Measurements from ENCODE around the gene NMT2. TPM values are rescaled to one million over a fixed set of nuclear protein-coding genes. Genes with fewer than 3 reads are reported as not detected.
A peak's percentile ranks its signal among the peaks of the same experiment; 100 is the strongest.
"Not testable (repeated sequence)": the region's sequence is repeated elsewhere in the genome, so short reads cannot be mapped to it uniquely, and the experiment has no call there.

Gene NMT2
- 10 to 100 TPM; 45.1 to 45.5 TPM for total RNA-seq

DNA sequence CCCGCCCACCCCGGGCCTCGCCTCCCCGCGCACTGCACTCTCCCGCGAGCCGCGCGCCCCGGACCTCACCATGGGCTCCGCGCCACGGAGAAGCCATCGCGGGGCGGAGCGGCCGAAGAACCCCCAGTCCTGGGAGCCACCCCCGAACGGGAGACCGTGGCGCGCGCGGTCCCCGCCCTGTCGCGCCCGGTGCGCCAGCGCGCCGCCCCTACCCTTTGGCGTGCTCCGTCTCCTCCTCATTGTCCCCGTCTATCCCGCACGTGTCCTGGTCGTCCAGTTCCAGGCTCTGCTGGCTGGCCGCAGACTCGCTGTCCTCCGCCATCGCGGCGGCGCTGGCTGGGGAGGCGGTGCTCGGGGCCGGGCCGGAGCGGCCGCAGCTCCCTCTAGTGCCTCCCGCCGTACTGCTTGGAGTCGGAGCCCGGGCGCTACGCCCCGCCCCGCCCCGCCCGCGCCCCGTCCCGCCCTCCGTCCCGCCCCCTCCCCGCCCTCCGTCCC is at the start of gene NMT2:
NMT2 (minus strand) TSS at position 403 of the 495 bp plus-strand sequence; CDS start at position 322, 81 bp downstream.
- H3K4me1 Mint-ChIP-seq, result peaks cover 57% of the 10 kb centered on the region
- CTCF ChIA-PET, result interaction anchor here (0.7 to 5.0 kb wide), 14 partner anchors 17 to 215 kb away, joined by 3 to 29 read pairs (median 4); partner anchors contain the start of gene MEIG1

DNA sequence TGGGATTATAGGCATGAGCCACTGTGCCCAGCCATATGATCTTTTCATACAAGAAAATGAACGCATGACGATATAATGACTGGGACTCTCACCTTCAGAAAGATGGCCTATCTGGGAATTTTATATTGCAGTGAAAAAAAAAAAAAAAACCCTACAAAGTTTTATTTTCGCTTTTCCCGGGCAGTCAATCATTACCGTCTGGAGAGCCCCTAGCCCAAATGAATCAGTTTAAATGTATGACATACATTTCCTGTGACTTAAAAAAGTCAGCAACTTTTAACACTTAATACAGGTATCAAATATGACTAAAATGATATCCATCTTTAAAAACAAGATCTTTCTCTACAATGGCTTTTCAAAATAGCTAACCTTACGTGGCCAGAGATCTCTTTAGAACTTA is 48.2 kb upstream of the NMT2 start:
- DNase-seq, result no peak
- POLR2A ChIA-PET, result no interaction called here
- CTCF ChIA-PET, result no interaction called here

More for the DNA sequence above, at the start of gene NMT2:
- Mint-ChIP-seq H3K4me3 (peak within 1 kb of the TSS; percentile 89), H3K27ac (peak within 1 kb of the TSS; percentile 94), H3K36me3 (ENCODE audit: low read depth) (peaks cover 22% of the 10 kb centered on the region), H3K9me3 (no peaks in the 10 kb centered on the region), H3K27me3 (no peaks in the 10 kb centered on the region)
- POLR2A ChIA-PET, result interaction anchor here (0.6 to 5.6 kb wide), 16 partner anchors 17 to 330 kb away, joined by 3 to 39 read pairs (median 8); partner anchors contain the start of genes CDNF, DCLRE1C, HSPA14 and MSANTD7
- no peak for DNase-seq

DNA sequence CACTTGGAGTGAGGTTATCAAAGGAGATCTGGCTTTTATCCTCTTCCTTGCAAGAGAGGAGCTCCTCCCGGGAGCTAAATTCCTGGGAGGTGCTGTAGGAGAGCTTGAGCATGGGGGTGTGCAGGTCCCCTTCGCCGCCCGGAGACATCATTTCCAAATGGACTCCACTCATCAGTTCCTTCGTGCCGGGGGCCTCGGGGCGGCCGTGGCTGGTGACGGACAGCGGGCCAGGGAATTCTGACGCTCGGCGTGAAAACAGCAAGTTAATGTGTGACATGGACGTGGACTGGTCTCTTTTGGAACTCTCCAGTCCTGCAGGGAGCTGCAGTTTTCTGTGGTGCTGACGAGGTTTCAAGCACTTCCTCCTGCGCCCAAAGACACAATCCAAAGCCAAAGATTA is 45.7 kb upstream of the NMT2 start:
- POLR2A ChIA-PET, result no interaction called here
- Mint-ChIP-seq H3K36me3 (ENCODE audit: low read depth) (peaks cover 8% of the 10 kb centered on the region), H3K27me3 (no peaks in the 10 kb centered on the region), H3K4me1 (peaks cover 21% of the 10 kb centered on the region), H3K4me3 (no peak overlapping the region), H3K27ac (no peak overlapping the region), H3K9me3 (no peaks in the 10 kb centered on the region)
- CTCF ChIA-PET, result no interaction called here
- DNase-seq, result no peak

More for the DNA sequence above, 48.2 kb upstream of the NMT2 start:
- Mint-ChIP-seq H3K4me1 (peaks cover under 1% of the 10 kb centered on the region), H3K36me3 (ENCODE audit: low read depth) (peaks cover 12% of the 10 kb centered on the region), H3K4me3 (no peak overlapping the region), H3K27me3 (no peaks in the 10 kb centered on the region), H3K27ac (no peak overlapping the region), H3K9me3 (no peaks in the 10 kb centered on the region)

DNA sequence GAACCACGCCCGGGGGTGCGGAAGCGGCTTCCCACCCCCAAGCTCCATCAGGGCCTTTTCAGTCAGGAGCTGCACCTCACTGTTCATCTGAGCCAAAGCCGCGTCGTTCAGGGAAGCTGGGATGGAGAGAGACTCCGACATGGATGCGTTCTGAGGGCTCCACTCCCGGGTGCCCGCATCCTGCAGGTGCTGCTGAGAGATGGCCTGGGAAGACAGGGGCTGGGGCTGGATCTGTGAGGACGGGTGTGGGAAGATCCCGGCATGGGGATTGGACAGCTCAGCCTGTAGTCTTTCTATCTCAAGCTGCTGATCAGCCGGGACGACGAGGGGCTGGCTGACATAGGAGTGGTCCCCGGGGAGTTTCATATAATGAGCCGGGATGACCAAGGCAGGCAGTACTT is 45.0 kb upstream of the NMT2 start:
- ChIA-PET CTCF (no interaction called here), POLR2A (no interaction called here)
- no peaks in the 10 kb centered on the region for H3K27me3 Mint-ChIP-seq
- DNase-seq, result no peak
- no peak overlapping the region for H3K27ac Mint-ChIP-seq
- peaks cover 29% of the 10 kb centered on the region for H3K4me1 Mint-ChIP-seq
- no peak overlapping the region for H3K4me3 Mint-ChIP-seq
- no peaks in the 10 kb centered on the region for H3K9me3 Mint-ChIP-seq
- H3K36me3 Mint-ChIP-seq (ENCODE audit: low read depth), result peaks cover 8% of the 10 kb centered on the region

DNA sequence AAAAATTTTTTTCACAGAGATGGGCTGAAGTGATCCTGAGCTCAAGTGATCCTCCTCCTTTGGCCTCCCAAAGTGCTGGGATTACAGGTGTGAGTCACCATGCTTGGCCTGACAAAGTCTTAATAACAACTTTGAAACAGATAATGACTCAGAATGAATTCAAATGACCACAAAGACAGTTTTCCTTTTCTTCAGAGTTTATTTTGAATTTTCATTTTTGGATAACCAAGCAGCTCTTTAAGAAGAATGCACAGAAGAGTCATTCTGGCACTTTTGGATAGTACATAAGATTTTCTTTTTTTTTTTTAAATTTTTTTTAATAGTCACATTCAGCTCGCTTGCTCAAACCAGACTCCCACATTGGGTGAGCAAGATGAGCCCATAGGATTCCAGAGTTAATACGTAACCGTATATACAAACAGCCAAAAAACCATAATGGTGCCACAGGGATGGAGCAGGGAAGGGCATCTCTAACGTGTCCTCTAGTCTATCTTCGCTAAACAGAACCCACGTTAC is 43.0 kb upstream of the NMT2 start:
- CTCF ChIA-PET, result interaction anchor here (0.9 to 1.4 kb wide), 7 partner anchors 13 to 159 kb away, joined by 3 read pairs; no protein-coding TSS in a partner anchor
- no peak overlapping the region for H3K4me3 Mint-ChIP-seq
- H3K27ac Mint-ChIP-seq, result no peak overlapping the region

DNA sequence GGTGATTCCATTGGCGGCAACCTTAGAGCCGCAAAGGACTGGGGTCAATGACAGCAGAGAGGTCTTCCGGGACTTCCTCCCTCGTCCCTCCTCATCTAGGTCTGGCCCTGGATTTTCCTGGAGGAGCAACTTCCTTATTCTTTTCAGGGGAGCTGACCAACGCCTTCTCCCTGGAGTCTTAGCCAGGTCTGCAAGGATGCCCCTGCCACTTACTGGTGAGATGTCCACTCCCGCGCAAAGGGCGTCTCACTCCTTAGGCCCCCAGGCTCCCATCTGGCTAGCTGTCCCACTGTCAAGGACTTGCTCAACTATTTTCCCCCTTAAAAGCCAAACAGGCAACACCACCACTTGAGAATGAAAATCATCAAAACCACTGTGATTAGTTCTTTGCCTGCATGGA is 42.0 kb upstream of the NMT2 start:
- CTCF ChIA-PET, result interaction anchor here (0.7 to 1.4 kb wide), 7 partner anchors 14 to 160 kb away, joined by 3 read pairs; no protein-coding TSS in a partner anchor
- Mint-ChIP-seq H3K36me3 (ENCODE audit: low read depth) (peaks cover 15% of the 10 kb centered on the region), H3K9me3 (no peaks in the 10 kb centered on the region), H3K4me3 (no peak overlapping the region), H3K27me3 (no peaks in the 10 kb centered on the region), H3K4me1 (peaks cover 51% of the 10 kb centered on the region), H3K27ac (no peak overlapping the region)
- POLR2A ChIA-PET, result interaction anchor here (1.4 kb wide), 2 partner anchors 42 to 44 kb away, joined by 6 to 7 read pairs; partner anchors contain the start of gene NMT2
- DNase-seq, result no peak

More for the DNA sequence above, 43.0 kb upstream of the NMT2 start:
- H3K4me1 Mint-ChIP-seq, result peaks cover 47% of the 10 kb centered on the region
- no peak for DNase-seq
- H3K27me3 Mint-ChIP-seq, result no peaks in the 10 kb centered on the region
- peaks cover 12% of the 10 kb centered on the region for H3K36me3 Mint-ChIP-seq (ENCODE audit: low read depth)
- H3K9me3 Mint-ChIP-seq, result no peaks in the 10 kb centered on the region
- POLR2A ChIA-PET, result interaction anchor here (1.4 kb wide), 2 partner anchors 43 to 45 kb away, joined by 6 to 7 read pairs; partner anchors contain the start of gene NMT2

DNA sequence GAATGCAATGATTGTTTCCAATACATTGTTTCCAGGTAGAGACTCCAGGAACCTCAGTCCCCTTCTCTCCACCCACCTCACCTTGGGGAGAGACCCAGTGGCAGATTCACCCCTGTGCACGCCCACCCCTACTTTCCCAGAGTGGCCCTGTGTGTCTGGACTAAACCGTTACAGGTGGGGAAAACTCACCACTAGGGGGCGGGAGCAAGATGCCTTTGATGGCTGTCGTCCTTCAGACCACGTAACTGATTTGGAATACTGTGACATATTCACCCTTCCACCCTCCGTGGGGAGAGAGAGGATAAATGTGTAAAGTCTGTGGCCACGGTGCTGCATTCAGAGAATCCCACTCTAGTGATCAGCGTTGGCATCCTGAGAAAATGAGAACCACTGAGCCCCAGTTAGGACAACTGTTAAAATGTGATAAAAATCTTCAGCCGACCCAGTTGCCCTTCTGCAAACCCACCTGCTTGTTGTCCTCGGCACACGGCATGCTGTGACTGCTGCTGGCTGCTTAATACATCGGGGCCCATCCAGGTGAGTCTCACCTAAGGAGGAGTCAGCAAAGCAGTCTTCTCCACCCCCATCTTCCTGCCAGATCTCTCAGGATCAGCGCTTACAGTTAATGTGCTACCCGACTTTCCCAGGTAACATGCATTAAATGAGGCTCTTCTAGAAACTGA is 41.5 kb upstream of the NMT2 start:
- ChIA-PET POLR2A (interaction anchor here (0.8 to 2.3 kb wide), 3 partner anchors 40 to 112 kb away, joined by 3 to 17 read pairs (median 3); partner anchors contain the start of genes NMT2 and RPP38), CTCF (interaction anchor here (0.6 to 2.4 kb wide), 12 partner anchors 8 to 174 kb away, joined by 3 to 29 read pairs (median 4); partner anchors contain the start of gene NMT2)
- no peaks in the 10 kb centered on the region for H3K9me3 Mint-ChIP-seq
- H3K4me3 Mint-ChIP-seq, result no peak overlapping the region
- H3K27ac Mint-ChIP-seq, result no peak overlapping the region
- H3K36me3 Mint-ChIP-seq (ENCODE audit: low read depth), result peaks cover 15% of the 10 kb centered on the region
- H3K4me1 Mint-ChIP-seq, result peaks cover 51% of the 10 kb centered on the region
- DNase-seq, result peak; percentile 82
- no peaks in the 10 kb centered on the region for H3K27me3 Mint-ChIP-seq

DNA sequence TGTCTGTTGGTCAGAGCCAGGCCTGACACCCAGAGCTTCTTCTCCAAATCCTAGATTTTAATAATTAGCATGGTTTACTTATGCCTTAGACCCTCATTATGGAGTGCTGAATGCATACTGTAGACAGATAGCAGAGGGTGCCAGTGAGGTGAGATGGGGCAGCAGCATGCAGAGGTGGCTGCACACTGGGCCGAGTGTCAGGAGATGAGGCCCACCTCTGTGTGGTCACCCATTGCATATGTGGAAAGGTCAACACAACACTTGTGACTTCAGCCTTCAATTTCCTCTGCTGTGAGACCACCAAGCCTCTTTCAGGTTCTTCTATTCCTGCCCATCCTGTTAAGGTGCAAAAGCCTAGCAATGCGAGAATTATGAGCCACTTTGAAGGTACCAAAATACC is 39.7 kb upstream of the NMT2 start:
- peak overlapping the region; percentile 21 for H3K4me3 Mint-ChIP-seq
- H3K27me3 Mint-ChIP-seq, result no peaks in the 10 kb centered on the region
- ChIA-PET CTCF (interaction anchor here (2.1 to 2.4 kb wide), 2 partner anchors 18 to 40 kb away, joined by 5 to 29 read pairs; partner anchors contain the start of gene NMT2), POLR2A (interaction anchor here (0.9 to 2.3 kb wide), 4 partner anchors 10 to 38 kb away, joined by 3 to 17 read pairs (median 6); partner anchors contain the start of gene NMT2)
- no peaks in the 10 kb centered on the region for H3K9me3 Mint-ChIP-seq
- peaks cover 52% of the 10 kb centered on the region for H3K4me1 Mint-ChIP-seq
- H3K27ac Mint-ChIP-seq, result peak overlapping the region; percentile 93
- peaks cover 11% of the 10 kb centered on the region for H3K36me3 Mint-ChIP-seq (ENCODE audit: low read depth)
- no peak for DNase-seq

DNA sequence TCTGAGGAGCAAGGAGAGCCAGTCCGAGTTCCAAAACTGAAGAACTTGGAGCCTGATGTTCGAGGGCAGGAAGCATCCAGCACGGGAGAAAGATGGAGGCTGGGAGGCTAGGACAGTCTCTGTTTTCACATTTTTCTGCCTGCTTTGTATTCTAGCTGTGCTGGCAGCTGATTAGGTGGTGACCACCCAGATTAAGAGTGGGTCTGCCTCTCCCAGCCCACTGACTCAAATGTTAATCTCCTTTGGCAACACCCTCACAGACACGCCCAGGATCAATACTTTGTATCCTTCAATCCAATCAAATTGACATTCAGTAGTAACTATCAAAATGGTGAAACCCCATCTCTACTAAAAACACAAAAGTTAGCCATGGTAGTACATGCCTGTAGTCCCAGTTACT is 38.9 kb upstream of the NMT2 start:
- not testable (repeated sequence) for H3K27me3 Mint-ChIP-seq; H3K36me3 Mint-ChIP-seq (ENCODE audit: low read depth); DNase-seq; H3K9me3 Mint-ChIP-seq; H3K4me3 Mint-ChIP-seq
- POLR2A ChIA-PET, result interaction anchor here (0.9 to 1.3 kb wide), 2 partner anchors 9 to 11 kb away, joined by 3 to 6 read pairs; no protein-coding TSS in a partner anchor
- peak overlapping the region; percentile 93 for H3K27ac Mint-ChIP-seq
- CTCF ChIA-PET, result interaction anchor here (2.1 kb wide), 1 partner anchor 18 kb away, joined by 5 read pairs; no protein-coding TSS in a partner anchor
- peaks cover 60% of the 10 kb centered on the region for H3K4me1 Mint-ChIP-seq

DNA sequence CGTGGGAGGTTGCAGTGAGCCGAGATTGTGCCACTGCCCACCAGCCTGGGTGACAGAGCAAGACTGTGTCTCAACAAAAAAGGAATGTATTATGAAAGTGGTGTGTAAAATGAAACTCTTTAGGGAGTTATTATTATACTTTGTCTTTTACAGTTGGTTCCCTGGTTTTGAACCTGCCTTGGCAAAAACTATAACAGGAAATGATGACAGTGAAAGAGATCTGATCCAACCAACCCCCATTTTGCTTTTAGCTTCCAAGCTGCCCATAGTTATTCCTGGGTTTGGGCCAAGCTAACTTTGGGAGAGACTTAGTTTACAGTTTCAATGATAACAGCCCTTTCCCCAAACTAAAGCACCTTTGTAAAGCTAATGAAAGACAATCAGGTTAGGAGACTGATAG is 34.1 kb upstream of the NMT2 start:
- peak overlapping the region; percentile 0 for H3K27ac Mint-ChIP-seq

DNA sequence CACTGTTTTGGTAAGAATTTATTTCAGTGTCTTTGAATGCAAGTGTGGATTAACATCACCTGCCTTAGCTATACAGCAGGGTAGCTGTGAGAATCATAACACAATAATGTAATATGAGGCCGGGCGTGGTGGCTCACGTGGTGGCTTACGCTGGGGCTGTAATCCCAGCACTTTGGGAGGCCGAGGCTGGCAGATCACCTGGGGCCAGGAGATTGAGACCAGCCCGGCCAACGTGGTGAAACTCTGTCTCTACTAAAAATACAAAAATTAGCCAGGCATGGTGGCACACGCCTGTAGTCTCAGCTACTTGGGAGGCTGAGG is 33.8 kb upstream of the NMT2 start:
- H3K27me3 Mint-ChIP-seq; H3K27ac Mint-ChIP-seq; H3K36me3 Mint-ChIP-seq (ENCODE audit: low read depth); H3K9me3 Mint-ChIP-seq; H3K4me3 Mint-ChIP-seq; DNase-seq: not testable (repeated sequence)
- peaks cover 55% of the 10 kb centered on the region for H3K4me1 Mint-ChIP-seq
- CTCF ChIA-PET, result interaction anchor here (0.9 to 1.1 kb wide), 2 partner anchors 11 to 33 kb away, joined by 3 read pairs; no protein-coding TSS in a partner anchor
- POLR2A ChIA-PET, result interaction anchor here (1.0 to 1.4 kb wide), 2 partner anchors 13 to 33 kb away, joined by 3 read pairs; partner anchors contain the start of gene NMT2

More for the DNA sequence above, 34.1 kb upstream of the NMT2 start:
- H3K36me3 Mint-ChIP-seq (ENCODE audit: low read depth), result peaks cover 7% of the 10 kb centered on the region
- DNase-seq, result no peak
- no peak overlapping the region for H3K4me3 Mint-ChIP-seq
- ChIA-PET CTCF (interaction anchor here (0.9 kb wide), 2 partner anchors 34 to 98 kb away, joined by 3 read pairs; no protein-coding TSS in a partner anchor), POLR2A (interaction anchor here (0.9 to 1.4 kb wide), 3 partner anchors 14 to 34 kb away, joined by 3 read pairs; partner anchors contain the start of gene NMT2)
- no peaks in the 10 kb centered on the region for H3K9me3 Mint-ChIP-seq
- no peaks in the 10 kb centered on the region for H3K27me3 Mint-ChIP-seq
- peaks cover 55% of the 10 kb centered on the region for H3K4me1 Mint-ChIP-seq

DNA sequence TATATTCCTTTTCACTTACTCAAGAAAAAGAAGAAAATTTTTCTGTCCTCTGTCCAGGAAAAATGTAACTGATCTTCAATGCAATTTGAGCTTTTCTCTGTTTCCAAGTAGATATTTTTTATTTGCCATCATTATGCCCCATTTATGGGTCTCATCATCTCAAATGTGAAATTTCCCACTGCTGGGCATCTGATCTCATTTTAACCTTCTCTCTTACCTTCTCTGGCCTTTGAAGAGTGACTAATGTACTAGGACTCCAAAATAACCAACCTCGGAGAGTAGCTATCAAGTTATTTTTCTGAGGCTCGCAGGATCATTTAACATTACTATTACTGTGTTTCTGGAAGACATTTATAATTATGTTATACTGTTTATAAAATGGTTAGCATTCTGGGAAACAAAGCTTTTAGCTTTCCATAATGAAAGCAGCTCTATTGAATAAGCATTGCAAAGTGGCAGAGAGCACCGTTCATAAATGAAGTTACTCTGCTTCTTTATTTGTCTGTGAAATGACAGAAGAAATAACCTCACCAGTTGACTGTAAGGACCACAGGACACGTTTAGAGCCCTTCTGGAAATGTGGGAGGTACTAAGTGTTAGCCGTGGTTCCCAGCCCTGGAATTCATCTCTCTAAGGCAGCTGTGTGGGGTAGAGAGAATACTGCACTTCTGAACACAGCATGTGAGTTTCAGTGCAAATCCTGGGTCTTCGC is 33.3 kb upstream of the NMT2 start:
- CTCF ChIA-PET, result interaction anchor here (1.1 kb wide), 1 partner anchor 11 kb away, joined by 3 read pairs; no protein-coding TSS in a partner anchor
- Mint-ChIP-seq H3K4me1 (peaks cover 56% of the 10 kb centered on the region), H3K27me3 (no peaks in the 10 kb centered on the region), H3K9me3 (no peaks in the 10 kb centered on the region), H3K4me3 (no peak overlapping the region), H3K36me3 (ENCODE audit: low read depth) (peaks cover 5% of the 10 kb centered on the region), H3K27ac (no peak overlapping the region)
- no peak for DNase-seq
- POLR2A ChIA-PET, result interaction anchor here (0.6 to 1.0 kb wide), 2 partner anchors 32 to 42 kb away, joined by 3 read pairs; no protein-coding TSS in a partner anchor

Measured in activated CD4-positive, alpha-beta memory T cell treated with anti-CD3 and anti-CD28 coated beads, Interleukin-2, amount 10 ng/mL, durations not matched to agents 7 days and 5 days (primary cell).